GM21367 (cell line): Measurements from ENCODE around the gene C2CD2L.
"Not testable (repeated sequence)": the region's sequence is repeated elsewhere in the genome, so short reads cannot be mapped to it uniquely, and the experiment has no call there.

Experiments
- ATAC-seq: cut with Tn5 transposase; IDR thresholded peaks from one replicate; pipeline ENCODE4 v1.9.1; 2021; ENCODE audit not compliant: unreplicated experiment

The C2CD2L gene

DNA sequence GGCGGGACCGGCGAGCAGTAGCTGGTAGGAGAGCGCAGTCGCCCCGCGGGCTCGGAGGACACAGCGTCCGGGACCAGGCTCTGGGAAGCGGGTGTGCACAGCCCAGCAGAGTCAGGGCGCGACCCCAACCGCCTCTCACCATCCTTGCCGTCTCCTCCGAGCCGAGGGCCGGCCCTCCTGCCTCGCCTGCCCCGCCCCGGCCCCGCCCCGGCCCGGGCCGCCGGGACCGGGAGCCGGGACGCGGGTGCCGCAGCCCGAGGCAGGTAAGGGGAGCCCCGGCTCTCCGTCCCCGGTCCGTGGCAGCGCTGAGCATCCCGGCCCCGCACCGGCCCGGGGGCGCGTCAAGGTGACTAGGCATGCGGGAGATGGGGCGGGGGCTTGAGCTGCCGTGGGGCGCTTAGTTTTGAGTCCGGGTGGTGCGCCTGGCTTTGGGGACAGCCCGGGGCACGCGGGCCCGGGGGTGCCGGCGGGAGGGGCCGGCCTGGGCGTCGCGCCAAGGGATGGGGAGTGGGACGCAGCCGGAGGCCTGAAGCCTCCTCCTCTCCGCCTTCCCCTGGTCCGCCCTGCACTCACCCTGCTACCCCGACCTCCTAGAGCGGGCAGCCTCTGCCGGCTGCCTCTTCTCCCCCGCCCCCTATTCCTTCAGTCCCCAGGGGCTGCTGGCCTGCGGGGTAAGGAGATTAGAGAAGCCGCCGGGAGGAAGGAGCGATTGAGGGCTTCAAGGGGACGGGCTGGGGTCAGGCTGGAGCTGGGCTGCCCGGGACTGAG is 42.1 kb downstream of the C2CD2L start, which contains the start of gene ABCG4:
ABCG4 (plus strand) TSS at position 35 of the 768 bp plus-strand sequence. CDS start 914 bp downstream, outside the sequence.
- ATAC-seq, result no peak

DNA sequence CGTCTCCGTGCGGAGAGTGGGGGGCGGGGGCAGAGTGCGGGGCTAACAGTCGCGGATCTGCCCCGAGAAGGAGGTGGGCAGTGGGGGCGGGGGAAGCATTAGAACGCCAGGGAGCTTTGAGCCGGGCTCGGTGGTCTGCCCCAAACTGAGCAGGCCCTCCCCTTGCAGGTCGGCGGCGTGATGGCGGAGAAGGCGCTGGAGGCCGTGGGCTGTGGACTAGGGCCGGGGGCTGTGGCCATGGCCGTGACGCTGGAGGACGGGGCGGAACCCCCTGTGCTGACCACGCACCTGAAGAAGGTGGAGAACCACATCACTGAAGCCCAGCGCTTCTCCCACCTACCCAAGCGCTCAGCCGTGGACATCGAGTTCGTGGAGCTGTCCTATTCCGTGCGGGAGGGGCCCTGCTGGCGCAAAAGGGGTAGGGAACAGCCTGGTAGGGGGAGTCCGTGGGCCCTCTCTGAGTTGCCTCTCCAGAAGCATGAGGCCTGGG is 42.7 kb downstream of the C2CD2L start:
- no peak for ATAC-seq

DNA sequence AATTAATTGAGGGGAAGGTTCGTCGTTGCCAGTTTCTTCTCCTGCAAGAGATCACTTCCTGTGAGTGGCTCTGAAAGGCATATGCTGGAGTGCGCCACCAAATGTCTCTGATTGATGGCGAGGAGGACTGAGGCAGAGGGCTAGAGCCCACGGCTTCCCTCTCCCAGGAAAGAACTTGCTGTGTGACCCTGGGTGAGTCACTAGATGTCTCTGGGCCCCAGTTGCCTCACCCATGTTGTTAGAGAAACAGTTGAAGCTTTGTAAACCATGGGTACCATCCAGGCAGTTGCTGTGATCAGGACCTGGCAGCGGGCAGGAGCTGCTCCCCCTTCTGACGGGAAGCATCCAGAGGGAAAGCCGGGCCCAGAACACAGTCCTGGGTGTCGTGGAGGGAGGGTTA is 44.9 kb downstream of the C2CD2L start:
- ATAC-seq, result no peak

DNA sequence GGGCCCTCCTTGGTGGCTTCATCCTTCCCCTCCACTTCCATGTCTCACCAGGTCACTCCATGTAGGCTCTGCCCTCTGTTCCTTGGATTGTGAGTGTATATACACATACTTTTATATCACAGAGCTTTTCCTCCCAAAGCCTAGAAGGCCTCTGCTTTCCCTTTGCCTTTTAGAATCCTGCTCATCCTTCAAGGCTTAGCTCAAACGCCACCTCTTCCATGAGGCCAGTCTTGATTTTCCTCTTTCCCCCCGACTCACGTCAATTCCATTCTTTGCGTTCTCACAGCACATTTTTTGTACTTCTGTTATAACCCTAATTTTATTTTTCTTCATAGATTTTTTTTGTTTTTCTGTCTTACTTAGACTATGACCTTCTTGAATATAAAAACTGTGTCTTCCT is 45.5 kb downstream of the C2CD2L start:
- ATAC-seq, result no peak

DNA sequence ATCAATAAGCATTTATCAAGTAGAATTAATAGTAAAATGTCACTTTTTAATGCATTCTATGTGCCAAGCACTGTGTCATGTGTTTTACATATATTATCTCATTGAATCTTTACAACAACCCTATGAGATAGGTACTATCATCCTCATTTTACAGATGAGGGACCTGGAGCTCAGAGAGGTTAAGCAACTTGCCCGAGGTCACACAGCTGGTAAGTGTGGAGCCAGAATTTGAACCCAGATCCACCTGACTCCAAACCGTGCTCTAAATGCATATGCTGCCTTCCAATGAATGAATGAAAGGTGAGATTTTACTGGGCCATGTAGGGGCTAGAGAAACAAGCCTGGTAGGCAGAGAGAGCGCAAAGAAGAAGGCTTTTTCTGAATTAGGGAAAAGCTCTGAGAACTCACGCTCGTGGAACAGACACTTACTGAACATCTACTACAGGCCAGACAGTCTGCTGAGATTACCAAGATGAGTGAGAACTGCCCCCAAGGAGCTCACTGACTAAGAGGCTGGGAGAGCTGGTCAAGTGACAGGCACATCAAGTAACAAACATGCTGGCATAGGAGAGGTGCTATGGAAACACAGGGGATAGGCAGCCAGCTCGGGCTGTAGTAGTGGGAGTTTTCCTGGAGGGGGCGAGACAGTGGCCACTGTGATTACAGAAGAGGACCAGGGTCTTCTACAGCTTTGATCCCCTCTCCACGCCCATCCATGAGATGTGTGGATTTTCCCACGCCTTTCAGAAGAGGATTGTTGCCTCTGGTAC is 46.1 kb downstream of the C2CD2L start:
- ATAC-seq, result no peak

- ATAC-seq, result no peak
Observed at GRCh38 chr11:119154178-119154577, 47.0 kb downstream of the C2CD2L start.

- no peak for ATAC-seq
Observed at GRCh38 chr11:119155733-119156492, 48.8 kb downstream of the C2CD2L start.

- ATAC-seq, result no peak
Observed at GRCh38 chr11:119156496-119156895, 49.4 kb downstream of the C2CD2L start.

DNA sequence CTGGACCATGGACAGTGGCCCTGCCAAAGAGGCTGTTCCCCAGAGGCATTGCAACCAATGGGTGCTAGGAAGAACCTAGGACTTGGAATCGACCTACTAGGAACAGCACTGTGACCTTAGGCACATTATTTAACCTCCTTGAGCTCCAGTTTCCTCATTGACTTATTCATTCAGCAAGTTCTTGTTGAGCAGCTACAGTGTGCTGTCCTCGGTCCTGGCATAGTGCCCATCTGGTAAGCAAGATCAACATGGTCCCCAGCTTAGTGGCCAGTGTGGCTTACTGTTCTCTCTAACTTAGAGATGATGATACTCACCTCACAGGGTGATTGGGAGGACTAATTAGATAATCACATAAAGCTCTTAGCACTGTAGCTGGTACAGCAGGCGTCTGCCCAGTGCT is 49.9 kb downstream of the C2CD2L start:
- ATAC-seq, result no peak

GRCh38 chr11:119158467-119158866 is 51.3 kb downstream of the C2CD2L start:
- no peak for ATAC-seq

DNA sequence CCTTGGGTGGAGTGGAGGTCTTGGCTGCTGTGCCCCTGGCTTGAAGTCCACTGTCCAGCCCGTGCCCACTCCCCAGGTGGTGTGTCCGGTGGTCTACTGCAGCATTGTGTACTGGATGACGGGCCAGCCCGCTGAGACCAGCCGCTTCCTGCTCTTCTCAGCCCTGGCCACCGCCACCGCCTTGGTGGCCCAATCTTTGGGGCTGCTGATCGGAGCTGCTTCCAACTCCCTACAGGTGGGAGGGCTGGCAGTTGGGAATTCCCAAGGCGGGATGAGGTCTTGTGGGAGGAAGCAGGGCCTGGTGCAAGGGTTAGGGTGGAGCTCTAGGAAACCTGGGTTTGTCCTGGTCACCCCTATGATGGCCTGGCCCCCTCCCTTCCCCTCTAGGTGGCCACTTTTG is 53.0 kb downstream of the C2CD2L start:
- ATAC-seq, result no peak

GRCh38 chr11:119161871-119162270 is 54.7 kb downstream of the C2CD2L start:
- ATAC-seq, result no peak

- no peak for ATAC-seq
Observed at GRCh38 chr11:119166368-119167076, 59.4 kb downstream of the C2CD2L start.

DNA sequence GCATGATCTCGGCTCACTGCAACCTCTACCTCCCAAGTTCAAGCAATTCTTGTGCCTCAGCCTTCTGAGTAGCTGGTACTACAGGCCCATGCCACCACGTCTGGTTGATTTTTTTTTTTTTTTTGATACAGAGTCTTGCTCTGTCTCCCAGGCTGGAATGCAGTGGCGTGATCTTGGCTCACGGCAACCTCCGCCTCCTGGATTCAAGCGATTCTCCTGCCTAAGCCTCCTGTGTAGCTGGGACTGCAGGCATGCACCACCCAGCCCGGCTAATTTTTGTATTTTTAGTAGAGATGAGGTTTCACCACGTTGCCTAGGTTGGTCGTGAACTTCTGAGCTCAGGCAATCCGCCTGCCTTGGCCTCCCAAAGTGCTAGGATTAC is 59.9 kb downstream of the C2CD2L start:
- ATAC-seq, result not testable (repeated sequence)

DNA sequence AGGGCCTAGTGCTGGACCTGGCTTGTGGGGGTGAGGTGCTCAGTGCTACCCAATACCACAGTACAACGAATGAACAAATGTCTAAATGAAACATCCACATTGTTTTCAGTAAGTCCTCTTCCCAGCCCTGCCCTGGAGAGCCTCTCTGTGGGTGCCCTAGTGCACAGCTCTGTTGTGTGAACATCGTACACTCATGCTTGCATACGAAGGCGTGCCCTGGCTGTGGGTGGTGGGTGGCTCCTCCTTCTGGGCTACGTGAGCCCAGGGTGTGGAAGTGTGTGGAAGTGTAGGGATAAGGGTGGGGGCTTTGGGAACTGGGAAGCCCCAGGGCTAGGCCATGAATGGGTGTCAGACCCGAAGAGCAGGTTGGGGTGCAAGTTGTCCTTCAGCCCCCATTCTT is 60.8 kb downstream of the C2CD2L start:
- no peak for ATAC-seq
